ENCODE measurements around the gene MAML2.
A peak's percentile ranks its signal among the peaks of the same experiment; 100 is the strongest.

The MAML2 gene

DNA sequence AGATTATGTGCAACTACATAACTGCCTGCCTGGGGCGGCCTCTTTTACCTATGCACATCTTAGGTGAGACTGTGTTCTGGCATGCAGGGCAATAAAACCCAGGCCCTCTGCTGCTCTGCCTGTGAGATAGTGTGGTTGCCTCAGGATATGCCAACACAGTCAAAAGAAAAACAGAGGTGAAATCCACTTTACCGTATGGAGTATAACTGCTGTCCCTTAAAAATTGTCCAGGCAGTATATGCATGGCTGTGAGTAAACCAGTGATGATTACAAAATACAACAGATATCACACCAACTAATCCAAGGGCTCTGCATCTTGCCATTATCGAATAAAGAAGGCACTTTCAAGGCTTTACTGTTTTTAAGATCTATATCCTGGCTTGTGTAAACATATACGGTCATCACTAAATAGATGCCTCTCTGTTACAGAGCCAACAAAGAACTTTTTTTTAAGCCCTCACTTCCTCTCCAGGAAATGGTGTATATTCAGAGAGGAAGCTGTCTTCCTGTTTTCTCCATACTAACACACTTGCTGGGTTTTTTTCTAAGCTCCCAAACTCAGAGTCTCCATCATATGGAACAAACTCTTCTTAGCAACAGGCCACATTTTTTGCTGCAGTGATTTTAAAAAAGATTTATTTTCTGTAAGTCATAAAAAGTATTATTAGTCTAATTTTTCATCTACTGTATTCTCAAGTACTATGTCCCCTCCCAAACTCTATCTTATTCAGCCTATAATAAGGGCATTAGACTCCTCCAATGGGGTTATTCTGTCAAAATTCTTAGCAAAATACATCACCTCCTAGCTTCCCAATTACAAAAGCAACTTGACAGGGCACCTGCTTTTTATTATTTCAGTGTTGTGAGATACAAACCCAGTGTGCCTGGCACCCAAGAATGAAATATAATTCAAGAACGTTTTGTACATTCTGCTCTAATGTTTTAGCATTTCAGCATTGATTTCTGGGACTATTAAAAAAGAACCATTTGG lies 135.2 kb downstream of the MAML2 start:
- peak; percentile 55 to 63 for DNase-seq

GRCh38 chr11:96206955-96207354 lies 136.0 kb downstream of the MAML2 start:
- no peak for DNase-seq

- no peak for DNase-seq
Measured at GRCh38 chr11:96205460-96205809, 137.6 kb downstream of the MAML2 start.

- no peak for DNase-seq
Measured at GRCh38 chr11:96204721-96205459, 138.1 kb downstream of the MAML2 start.

DNA sequence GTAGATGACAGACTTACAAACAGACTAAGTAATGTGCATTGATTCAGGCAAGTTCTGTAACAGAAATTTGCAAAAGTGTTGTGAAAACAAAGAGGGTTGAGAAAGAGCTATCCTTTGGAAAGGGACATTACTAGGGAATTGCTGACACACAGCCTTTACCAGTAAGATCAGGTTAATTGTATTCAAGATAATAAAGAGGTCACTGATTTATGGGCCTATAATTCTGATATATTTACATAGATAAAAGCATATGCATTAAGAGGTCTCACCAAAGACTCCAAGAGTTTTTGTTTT lies 138.7 kb downstream of the MAML2 start:
- peak; percentile 28 to 33 for DNase-seq

DNA sequence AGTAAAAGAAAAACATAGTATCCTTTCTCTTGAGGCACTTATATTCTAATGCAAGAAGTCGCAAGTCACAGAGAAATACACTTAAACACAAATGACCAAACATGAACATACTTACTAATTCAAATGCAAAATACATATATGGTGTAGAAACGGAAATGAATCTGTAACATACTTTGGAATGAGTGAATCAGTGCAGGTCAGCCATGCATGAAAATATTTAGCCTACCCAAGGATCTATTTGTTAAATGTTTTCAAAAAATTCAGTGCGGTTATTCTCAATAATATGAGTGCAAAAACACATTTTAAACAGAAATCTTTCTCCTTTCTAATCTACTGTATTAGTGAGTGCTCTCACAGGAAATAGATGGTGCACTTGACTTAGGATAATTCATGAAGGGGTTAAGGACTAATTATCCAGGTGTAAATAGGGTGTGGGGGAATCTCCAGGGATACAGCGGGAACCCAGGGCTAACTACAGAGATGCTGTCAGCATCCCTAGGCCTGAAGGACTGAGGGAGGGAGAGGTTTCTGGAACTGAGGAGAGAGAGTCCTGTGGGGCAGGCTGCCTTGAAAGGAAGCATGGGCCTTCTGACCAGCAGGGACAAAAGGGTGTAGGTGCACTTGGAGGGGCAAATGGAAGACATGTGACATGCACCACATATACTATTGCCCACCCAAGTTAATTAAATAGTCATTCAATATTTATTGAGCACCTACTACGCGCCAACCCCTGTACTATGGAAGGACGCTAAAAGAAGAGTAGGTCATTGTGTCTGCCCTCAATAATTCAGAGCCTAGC lies 139.2 kb downstream of the MAML2 start:
- DNase-seq: no peak

GRCh38 chr11:96200243-96200642 lies 142.8 kb downstream of the MAML2 start:
- DNase-seq: no peak

GRCh38 chr11:96199563-96200025 lies 143.4 kb downstream of the MAML2 start:
- peak; percentile 21 to 36 for DNase-seq

DNA sequence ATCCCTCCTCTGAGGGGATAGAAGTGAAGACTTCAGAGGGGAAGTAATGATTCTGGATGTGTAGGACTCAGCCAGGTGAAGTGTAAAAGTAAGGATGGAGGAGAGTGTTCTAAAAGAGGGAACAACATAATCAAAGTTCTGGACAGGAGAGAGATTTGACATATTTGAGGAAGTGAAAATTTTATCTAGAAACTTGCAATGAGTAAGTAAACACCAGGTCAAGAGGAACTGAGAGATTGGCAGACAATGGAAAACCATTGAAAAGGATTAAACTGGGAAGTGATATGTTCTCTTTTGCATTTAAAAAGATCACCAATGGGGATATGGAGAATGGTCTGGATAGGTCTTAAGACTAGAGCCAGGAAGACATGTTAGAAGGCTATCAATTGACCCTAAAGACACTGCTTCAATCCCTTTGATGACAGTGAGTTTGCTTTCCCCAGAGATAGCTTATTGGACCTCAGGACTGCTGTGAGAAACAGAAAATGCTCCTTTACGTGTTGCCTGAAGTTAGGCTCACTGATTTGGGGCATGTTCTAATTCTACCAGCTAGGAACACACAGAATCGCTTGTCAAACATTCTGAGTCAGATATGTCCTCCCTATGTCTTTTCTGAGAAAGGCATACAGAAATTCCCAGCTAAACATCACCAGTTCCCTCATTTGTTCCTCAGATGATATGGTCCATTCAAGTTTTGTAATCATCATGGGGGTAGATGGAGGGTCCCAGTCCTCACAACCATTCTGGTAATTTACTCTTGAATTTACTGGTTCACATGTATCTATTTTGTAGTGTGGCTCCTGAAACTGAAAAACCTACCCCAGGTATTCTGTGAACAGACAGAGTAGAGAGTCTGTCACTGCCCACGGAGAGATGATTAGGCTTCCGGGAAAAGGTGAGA lies 144.9 kb downstream of the MAML2 start:
- DNase-seq: peak; percentile 32 to 49

DNA sequence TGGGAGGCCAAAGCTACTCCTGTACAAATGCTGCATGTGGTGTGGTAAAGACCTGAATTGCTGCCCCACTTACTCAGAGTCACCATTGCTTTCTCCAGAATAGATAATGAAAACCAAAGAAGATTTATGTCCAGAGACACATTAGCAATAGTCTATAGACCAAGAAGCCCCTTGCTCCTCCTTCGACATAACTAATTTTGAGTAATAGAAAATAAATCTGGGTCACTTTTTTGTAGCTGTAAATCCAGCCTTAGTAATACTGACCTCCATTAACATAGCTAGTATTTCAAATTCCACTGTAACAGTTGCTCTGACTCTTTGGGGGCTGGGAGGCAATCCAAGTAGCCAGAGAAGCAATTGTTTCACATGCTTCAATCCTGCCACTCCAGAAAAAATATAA lies 145.9 kb downstream of the MAML2 start:
- DNase-seq: no peak

DNA sequence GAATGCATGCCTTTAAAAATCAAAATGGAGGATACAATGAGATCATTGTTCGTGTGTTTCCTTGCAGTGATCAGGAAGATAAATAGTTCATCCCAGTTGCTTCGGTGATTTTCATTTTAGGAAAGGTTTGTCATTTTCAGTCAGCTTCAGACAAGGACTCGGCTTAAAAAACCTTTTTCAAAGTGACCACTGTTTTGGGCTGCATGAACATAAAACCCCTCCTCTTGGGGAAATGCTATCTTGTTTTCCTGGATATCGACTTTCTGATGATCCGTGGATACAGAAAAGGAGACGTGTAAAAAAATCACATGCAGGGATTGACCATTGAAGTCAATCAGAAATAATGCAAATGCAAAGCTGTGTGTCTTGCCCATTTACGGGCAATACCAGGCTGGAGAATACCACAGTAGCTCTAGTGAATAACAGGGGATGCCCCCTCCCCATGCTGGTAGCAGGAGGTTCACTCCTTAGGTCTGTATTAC lies 146.8 kb downstream of the MAML2 start:
- no peak for DNase-seq

DNA sequence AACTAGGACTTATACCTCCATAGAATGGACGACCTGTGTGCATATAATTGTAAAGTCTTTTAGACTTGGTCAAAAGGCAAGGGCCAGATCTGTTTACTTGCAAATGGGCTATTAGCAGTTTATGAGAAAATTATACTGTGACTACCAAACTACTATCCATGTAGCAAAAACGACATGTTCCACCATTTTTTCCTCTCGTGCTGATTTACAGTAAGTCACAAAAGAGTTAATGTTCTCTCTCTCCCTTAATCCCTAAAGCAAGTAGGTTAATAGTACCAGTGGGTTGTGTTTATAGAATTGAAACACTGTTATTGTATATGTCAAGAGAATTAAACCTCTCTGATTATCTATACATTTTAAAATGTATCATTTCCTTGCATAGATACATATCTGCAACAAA lies 147.3 kb downstream of the MAML2 start:
- no peak for DNase-seq

DNA sequence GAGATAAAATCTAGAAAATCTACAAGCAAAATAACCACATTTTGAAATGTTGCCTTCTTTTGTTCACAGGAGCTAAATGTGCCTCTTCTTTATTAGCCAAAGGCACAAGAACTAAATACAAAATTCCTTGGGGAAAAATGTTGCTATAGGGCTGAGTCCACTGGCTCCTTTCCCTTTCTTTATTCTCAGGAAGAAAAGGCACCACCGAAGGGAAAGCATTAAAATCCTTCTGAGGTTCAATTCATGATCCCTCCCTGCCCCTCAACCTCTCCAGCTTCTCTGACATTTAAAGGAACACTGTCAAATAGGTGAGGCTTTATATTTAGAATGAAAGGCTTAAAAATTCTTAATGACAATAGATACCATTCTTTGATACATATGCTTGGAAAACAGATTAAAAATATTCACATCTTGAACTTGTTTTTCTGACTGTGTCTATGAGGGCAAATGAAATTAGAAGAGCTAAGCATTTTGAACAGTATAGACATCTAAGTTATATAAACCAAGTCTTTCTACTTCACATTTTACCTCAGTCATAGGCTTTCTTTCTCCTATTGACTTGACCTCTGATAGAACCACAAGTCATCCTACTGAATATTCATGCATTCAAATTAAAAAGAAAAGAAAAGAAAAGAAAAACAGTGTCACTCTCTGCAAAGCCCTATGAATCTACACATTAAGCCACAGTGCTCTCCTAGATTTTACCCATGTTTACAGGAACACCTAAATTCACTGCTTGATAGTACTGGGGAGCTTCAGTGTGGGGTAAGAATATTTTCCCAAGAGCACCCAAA lies 148.2 kb downstream of the MAML2 start:
- DNase-seq: no peak

GRCh38 chr11:96193745-96194443 lies 149.1 kb downstream of the MAML2 start:
- DNase-seq: no peak

DNA sequence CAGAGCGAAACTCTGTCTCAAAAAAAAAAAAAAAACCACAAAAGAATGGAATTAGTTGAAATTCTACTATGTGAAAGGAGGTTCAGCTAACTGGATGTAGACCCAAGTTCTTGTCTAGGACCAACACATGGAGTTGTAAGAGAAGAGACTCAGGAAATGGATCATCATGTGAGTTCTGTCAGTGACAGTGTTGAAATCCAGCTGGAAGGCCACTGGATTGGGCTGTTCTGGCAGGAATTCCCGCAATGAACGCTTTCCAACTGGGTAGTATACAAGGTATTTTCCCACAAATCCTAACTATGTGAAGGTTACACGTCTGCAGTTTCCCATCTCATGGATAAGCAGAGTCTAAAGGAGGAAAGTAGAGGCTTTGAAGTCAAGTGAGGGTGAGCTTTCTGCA lies 151.2 kb downstream of the MAML2 start:
- no peak for DNase-seq

DNA sequence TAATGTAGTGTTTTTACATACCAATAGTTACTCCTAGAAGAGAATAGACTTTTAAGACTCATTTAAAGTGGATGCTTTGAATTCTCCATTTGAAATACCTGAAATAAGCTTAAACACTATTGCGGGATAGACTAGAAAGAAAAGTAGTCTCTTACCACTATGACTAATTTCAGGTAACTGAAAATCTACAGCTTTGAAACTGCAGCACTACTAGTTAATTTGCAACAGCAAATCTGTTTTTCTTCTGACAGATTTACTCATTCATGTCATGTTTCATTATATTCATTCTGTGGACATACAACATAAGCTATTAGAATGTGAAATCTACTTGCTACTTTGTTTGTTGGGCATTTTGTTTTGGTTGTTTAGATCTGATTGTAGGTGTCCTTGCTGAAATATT lies 153.6 kb downstream of the MAML2 start:
- DNase-seq: no peak

DNA sequence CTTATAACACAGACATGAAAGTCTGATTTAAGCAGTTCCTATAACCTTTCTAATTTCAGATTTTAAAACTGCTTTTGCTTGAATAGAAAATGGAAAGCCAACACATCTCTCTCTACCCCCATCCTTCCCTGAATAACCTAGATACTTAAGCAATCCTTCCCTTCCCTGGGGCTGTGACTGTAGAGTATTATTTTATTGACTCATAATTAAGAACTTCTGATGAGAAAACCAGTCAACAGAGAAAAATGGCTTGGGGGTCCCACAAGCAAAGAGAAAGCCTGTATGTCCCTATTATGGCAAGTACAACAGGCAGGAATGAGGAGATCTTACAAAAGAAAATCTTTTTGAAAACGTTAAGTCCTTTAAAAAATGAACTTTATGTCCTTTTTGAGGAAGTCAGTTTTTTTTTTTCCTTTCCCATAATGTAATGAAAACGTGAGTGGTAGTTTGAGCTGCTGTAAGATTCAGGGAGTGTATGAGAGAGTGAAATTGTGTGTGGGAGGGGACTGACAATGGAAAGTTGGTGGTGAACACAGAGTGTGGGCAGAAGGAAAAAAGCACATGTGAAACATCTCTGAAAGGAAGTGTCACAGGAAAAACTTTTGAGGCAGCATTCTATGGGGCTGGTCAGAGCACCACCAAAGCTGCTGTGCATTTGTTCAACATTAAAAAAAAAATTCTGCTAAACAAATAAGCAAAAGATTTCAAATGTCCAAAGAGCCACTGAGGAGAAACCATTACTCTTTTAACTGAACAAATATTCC lies 154.6 kb downstream of the MAML2 start:
- DNase-seq: peak; percentile 79 to 87

DNA sequence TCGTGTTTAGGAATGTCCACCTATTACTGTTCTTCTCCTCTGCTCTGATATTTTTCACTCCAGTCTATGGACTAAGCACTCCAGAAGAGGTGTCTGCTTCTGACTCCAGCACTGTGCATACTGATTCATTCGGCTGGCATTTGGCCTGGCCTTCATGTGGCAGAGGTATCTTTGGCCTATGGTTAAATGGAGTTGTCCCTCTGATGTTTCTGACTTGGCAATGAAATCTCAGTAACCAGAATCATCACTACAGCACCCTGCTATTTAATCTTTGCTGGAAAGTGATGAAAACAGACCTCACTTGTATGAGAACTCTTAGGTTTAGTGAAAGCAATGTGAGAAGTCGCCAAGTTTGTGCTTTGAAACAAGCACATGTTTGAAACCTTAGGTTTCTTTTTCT lies 155.2 kb downstream of the MAML2 start:
- DNase-seq: no peak

DNA sequence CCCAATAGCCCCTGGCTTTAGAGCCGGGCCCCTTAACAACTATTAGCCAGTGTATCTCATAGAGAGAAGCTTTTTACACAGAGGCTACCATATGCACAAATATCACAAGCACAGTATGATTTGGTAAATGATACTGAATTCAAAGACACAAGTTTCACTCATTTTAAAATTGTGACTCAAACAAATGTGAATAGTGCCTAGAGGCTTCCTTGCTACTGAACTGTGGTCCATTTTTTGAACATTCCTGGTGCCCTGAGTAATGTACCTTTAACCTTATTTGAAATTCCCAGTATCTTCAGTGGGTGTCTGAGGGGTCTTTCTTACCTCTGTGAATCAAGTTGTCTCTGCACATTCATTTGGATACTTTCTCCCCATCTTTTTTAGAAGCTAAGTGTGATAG lies 156.2 kb downstream of the MAML2 start:
- DNase-seq: no peak
